Measurements from ENCODE around the gene TM4SF4. TPM values are rescaled to one million over a fixed set of nuclear protein-coding genes. Genes with fewer than 3 reads are reported as not detected.

TM4SF4 gene
- total and polyA plus RNA-seq, 2 donors (not counting 1 experiment from before 2014, with no cell fraction given) = not detected

DNA sequence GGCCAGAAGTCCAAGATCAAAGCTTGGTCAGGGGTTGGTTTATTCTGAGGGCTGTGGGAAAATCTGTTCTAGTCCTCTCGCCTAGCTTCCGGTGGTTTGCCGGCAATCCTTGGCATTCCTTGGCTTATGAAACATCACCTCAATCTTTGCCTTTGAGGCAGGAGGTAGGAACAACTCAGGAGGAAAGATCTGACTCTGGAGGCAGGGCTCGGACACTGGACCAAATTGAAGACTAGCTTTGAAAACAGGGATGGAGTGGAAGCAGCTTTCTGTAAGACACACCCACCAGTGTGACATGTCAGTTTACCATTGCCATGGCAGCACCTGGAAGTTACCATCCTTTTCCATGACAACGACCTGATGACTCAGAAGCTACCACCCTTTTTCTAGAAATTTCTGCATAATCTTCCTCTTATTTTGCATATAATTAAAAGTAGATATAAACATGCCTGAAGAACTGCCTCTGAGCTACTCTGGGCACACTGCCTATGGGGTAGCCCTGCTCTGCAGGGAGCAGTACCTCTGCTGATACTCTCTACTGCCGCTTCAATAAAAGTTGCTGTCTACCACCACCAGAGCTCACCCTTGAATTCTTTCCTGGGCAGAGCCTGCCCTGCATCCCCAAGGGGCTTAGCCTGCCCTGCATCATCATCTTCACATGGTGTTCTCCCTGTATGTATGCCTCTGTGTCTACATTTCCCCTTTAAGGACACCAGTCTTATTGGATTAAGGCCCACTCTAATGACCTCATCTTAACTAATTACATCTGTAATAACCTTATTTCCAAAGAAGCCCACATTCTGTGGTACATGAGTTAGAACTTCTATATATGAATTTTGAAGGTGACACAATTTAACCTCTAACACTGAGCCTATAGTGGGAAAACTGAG is 38.3 kb upstream of the TM4SF4 start:
- CTCF ChIA-PET = no interaction called here
- Histone ChIP-seq H3K79me2 (ENCODE audit: control insufficient read depth, insufficient read depth, low read length) (no peaks in the 10 kb centered on the region), H3K9me3 (ENCODE audit: control extremely low read depth in 1 of 3, control insufficient read depth in 2 of 3, insufficient read depth in 1 of 3, low read length in 2 of 3) (no peaks in the 10 kb centered on the region), H3K4me2 (replicated peaks; ENCODE audit: low read depth, low read length, poor library complexity, severe bottlenecking) (no peak overlapping the region), H3K27ac (ENCODE audit: low read length in 2 of 2) (no peak overlapping the region), H3K36me3 (replicated peaks in 1 of 2; ENCODE audit: control extremely low read depth in 1 of 2, control insufficient read depth in 1 of 2, extremely low read depth in 1 of 2, insufficient read depth in 2 of 2, low read length in 1 of 2) (no peaks in the 10 kb centered on the region), H3K4me1 (ENCODE audit: control insufficient read depth in 2 of 2, insufficient read depth in 2 of 2, low read length in 2 of 2) (no peaks in the 10 kb centered on the region), H3K27me3 (replicated peaks in 1 of 4; ENCODE audit: control extremely low read depth in 1 of 4, control insufficient read depth in 3 of 4, insufficient read depth in 4 of 4, low read length in 3 of 4) (peaks cover 0 to 5% (median 1%) of the 10 kb centered on the region in 4 experiments), H4K20me1 (ENCODE audit: control insufficient read depth, insufficient read depth, low read length, poor library complexity, severe bottlenecking) (no peaks in the 10 kb centered on the region), H2AFZ (ENCODE audit: insufficient read depth, low read depth, low read length, poor library complexity, severe bottlenecking) (no peak overlapping the region), H3K4me3 (ENCODE audit: control extremely low read depth in 1 of 5, extremely low read depth in 1 of 5, insufficient read depth in 1 of 5, low read depth in 2 of 5, low read length in 4 of 5) (no peak overlapping the region), H3K9ac (ENCODE audit: low read length) (no peak overlapping the region)
- Mint-ChIP-seq H3K27ac (no peak overlapping the region), H3K27me3 (peaks cover 14% of the 10 kb centered on the region), H3K4me3 (no peak overlapping the region), H3K9me3 (ENCODE audit: insufficient read depth) (no peaks in the 10 kb centered on the region), H3K4me1 (no peaks in the 10 kb centered on the region)
- POLR2A ChIA-PET = no interaction called here
- DNase-seq = no peak
- WGBS (ENCODE audit: insufficient coverage) = 94% methylated on average over 5 of the region's 6 CpGs
- intact Hi-C loops (cut with micrococcal nuclease) = no loop called here
- TF ChIP-seq EZH2 (IDR thresholded peaks at IDR 0.05; ENCODE audit: borderline replicate concordance, insufficient read depth, low read depth, low read length, poor library complexity, severe bottlenecking) = no peak
- TF ChIP-seq, protein P1, sequence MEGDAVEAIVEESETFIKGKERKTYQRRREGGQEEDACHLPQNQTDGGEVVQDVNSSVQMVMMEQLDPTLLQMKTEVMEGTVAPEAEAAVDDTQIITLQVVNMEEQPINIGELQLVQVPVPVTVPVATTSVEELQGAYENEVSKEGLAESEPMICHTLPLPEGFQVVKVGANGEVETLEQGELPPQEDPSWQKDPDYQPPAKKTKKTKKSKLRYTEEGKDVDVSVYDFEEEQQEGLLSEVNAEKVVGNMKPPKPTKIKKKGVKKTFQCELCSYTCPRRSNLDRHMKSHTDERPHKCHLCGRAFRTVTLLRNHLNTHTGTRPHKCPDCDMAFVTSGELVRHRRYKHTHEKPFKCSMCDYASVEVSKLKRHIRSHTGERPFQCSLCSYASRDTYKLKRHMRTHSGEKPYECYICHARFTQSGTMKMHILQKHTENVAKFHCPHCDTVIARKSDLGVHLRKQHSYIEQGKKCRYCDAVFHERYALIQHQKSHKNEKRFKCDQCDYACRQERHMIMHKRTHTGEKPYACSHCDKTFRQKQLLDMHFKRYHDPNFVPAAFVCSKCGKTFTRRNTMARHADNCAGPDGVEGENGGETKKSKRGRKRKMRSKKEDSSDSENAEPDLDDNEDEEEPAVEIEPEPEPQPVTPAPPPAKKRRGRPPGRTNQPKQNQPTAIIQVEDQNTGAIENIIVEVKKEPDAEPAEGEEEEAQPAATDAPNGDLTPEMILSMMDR (IDR thresholded peaks at IDR 0.05) = no peak
- ATAC-seq (ENCODE audit: low read depth) = no peak

DNA sequence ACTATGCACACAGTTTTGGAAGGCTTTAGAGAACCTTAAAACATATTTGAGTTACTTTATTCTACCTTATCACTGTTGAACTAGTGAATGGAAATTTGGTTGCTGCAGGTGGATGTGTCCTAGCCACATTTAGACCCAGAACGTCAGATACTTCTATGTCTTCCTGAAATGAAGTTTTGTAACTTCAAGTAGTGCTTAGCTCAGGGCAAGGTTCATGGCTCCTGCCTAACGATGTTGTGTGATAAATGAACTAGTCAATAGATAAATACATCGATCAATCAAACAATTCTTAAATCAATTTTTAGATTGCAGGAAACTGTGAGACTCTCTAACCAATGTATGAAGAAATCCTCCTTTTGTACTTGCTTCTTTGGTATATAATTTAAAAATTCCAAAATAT is 37.2 kb upstream of the TM4SF4 start:
- ChIA-PET POLR2A (no interaction called here), CTCF (no interaction called here)
- Histone ChIP-seq H3K27me3 (replicated peaks in 1 of 4; ENCODE audit: control extremely low read depth in 1 of 4, control insufficient read depth in 3 of 4, insufficient read depth in 4 of 4, low read length in 3 of 4) (peaks cover 0 to 5% (median 1%) of the 10 kb centered on the region in 4 experiments), H3K36me3 (replicated peaks in 1 of 2; ENCODE audit: control extremely low read depth in 1 of 2, control insufficient read depth in 1 of 2, extremely low read depth in 1 of 2, insufficient read depth in 2 of 2, low read length in 1 of 2) (no peaks in the 10 kb centered on the region), H3K4me3 (ENCODE audit: control extremely low read depth in 1 of 5, extremely low read depth in 1 of 5, insufficient read depth in 1 of 5, low read depth in 2 of 5, low read length in 4 of 5) (no peak overlapping the region), H3K27ac (ENCODE audit: low read length in 2 of 2) (no peak overlapping the region), H3K4me2 (replicated peaks; ENCODE audit: low read depth, low read length, poor library complexity, severe bottlenecking) (no peak overlapping the region), H3K4me1 (ENCODE audit: control insufficient read depth in 2 of 2, insufficient read depth in 2 of 2, low read length in 2 of 2) (no peaks in the 10 kb centered on the region), H4K20me1 (ENCODE audit: control insufficient read depth, insufficient read depth, low read length, poor library complexity, severe bottlenecking) (no peaks in the 10 kb centered on the region), H3K9me3 (ENCODE audit: control extremely low read depth in 1 of 3, control insufficient read depth in 2 of 3, insufficient read depth in 1 of 3, low read length in 2 of 3) (no peaks in the 10 kb centered on the region), H2AFZ (ENCODE audit: insufficient read depth, low read depth, low read length, poor library complexity, severe bottlenecking) (no peak overlapping the region), H3K79me2 (ENCODE audit: control insufficient read depth, insufficient read depth, low read length) (no peaks in the 10 kb centered on the region), H3K9ac (ENCODE audit: low read length) (no peak overlapping the region)
- no peak for ATAC-seq (ENCODE audit: low read depth)
- Mint-ChIP-seq H3K4me1 (no peaks in the 10 kb centered on the region), H3K27me3 (peaks cover 13% of the 10 kb centered on the region), H3K4me3 (no peak overlapping the region), H3K27ac (no peak overlapping the region), H3K9me3 (ENCODE audit: insufficient read depth) (no peaks in the 10 kb centered on the region)
- DNase-seq = no peak
- no CpG with 5 or more reads among the region's 3 CpGs for WGBS (ENCODE audit: insufficient coverage)
- intact Hi-C loops (cut with micrococcal nuclease) = no loop called here
- TF ChIP-seq EZH2 (IDR thresholded peaks at IDR 0.05; ENCODE audit: borderline replicate concordance, insufficient read depth, low read depth, low read length, poor library complexity, severe bottlenecking) = no peak
- TF ChIP-seq, protein P1 (IDR thresholded peaks at IDR 0.05) = no peak

Data from B cell (primary cell).